ENCODE measurements around the gene PDZK1IP1.

- TF ChIP-seq ZNF274 (IDR thresholded peaks at IDR 0.05; ENCODE audit: low read depth, low read length) (no peak), YY1 (IDR thresholded peaks at IDR 0.05; ENCODE audit: insufficient read depth, insufficient read length) (no peak), SUZ12 (IDR thresholded peaks at IDR 0.05; ENCODE audit: extremely low read depth, insufficient read depth, insufficient read length) (no peak)
These were observed 20.8 kb upstream of the PDZK1IP1 start for GRCh38 chr1:47210666-47211065.

Measured in NT2/D1 (cell line).